ENCODE results near the gene FAM98B.

Gene FAM98B

DNA sequence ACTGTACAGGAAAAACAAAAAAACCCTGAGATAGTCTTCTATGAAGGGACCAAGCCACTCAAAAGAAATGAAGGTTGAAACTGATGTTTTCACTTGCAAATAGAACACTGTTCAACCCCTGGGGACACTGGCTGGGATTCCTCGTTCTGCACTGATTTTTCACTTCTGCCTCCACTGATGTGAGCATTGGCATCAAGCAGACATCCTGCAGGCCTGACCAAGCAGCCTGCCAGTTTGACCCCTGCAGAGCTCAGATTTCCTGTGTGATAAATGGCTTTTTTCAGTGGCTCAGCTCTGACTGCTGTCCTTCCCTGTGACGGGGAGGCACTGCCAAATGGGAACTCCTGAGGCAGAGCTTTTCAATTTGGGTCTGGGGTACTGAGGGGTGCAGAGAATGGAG, 60.7 kb downstream of the FAM98B start:
- TF ChIP-seq, protein P1, sequence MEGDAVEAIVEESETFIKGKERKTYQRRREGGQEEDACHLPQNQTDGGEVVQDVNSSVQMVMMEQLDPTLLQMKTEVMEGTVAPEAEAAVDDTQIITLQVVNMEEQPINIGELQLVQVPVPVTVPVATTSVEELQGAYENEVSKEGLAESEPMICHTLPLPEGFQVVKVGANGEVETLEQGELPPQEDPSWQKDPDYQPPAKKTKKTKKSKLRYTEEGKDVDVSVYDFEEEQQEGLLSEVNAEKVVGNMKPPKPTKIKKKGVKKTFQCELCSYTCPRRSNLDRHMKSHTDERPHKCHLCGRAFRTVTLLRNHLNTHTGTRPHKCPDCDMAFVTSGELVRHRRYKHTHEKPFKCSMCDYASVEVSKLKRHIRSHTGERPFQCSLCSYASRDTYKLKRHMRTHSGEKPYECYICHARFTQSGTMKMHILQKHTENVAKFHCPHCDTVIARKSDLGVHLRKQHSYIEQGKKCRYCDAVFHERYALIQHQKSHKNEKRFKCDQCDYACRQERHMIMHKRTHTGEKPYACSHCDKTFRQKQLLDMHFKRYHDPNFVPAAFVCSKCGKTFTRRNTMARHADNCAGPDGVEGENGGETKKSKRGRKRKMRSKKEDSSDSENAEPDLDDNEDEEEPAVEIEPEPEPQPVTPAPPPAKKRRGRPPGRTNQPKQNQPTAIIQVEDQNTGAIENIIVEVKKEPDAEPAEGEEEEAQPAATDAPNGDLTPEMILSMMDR (IDR thresholded peaks at IDR 0.05; ENCODE audit: low read depth, low read length, missing control alignments): no peak
- no peak for DNase-seq
- Histone ChIP-seq H3K27ac (no peak overlapping the region), H3K36me3 (replicated peaks) (no peaks in the 10 kb centered on the region), H3K4me3 (ENCODE audit: low read depth, low read length) (no peak overlapping the region), H3K27me3 (replicated peaks) (no peaks in the 10 kb centered on the region)
- in situ Hi-C loops (cut with HindIII; ENCODE audit: low pct_ligation_motif_present, low sequenced_read_pairs): no loop called here

DNA sequence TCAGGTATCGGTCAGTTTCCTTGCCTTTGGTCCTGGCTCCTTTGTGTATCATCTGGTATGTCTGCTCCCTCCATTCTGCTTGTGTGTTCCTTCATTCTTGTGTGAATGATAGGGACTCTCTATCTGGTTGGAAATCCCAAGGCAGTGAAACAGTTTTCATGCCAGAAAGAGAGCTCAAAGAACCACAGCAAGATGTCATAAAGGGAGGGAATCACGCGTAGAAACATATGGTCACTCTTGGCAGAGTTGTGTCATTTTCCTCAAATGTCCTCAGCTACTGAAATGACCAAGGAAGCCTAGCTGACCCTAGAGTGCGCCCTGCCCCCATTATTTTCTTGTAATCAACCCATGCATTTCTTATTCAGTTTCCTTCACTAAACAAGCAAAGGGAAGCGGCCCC, 62.7 kb downstream of the FAM98B start:
- no peaks in the 10 kb centered on the region for H3K36me3 ChIP-seq (replicated peaks)
- in situ Hi-C loops (cut with HindIII; ENCODE audit: low pct_ligation_motif_present, low sequenced_read_pairs): no loop called here

GRCh38 chr15:38517312-38517975, 63.5 kb downstream of the FAM98B start:
- Histone ChIP-seq H3K36me3 (replicated peaks) (no peaks in the 10 kb centered on the region), H3K27ac (no peak overlapping the region), H3K4me3 (ENCODE audit: low read depth, low read length) (no peak overlapping the region), H3K27me3 (replicated peaks) (no peaks in the 10 kb centered on the region)
- peak; percentile 29 for DNase-seq
- in situ Hi-C loops (cut with HindIII; ENCODE audit: low pct_ligation_motif_present, low sequenced_read_pairs): no loop called here
- TF ChIP-seq, protein P1 (IDR thresholded peaks at IDR 0.05; ENCODE audit: low read depth, low read length, missing control alignments): no peak

More for the DNA sequence above, 62.7 kb downstream of the FAM98B start:
- DNase-seq: no peak
- Histone ChIP-seq H3K27me3 (replicated peaks) (no peaks in the 10 kb centered on the region), H3K4me3 (ENCODE audit: low read depth, low read length) (no peak overlapping the region), H3K27ac (no peak overlapping the region)
- TF ChIP-seq, protein P1 (IDR thresholded peaks at IDR 0.05; ENCODE audit: low read depth, low read length, missing control alignments): no peak

DNA sequence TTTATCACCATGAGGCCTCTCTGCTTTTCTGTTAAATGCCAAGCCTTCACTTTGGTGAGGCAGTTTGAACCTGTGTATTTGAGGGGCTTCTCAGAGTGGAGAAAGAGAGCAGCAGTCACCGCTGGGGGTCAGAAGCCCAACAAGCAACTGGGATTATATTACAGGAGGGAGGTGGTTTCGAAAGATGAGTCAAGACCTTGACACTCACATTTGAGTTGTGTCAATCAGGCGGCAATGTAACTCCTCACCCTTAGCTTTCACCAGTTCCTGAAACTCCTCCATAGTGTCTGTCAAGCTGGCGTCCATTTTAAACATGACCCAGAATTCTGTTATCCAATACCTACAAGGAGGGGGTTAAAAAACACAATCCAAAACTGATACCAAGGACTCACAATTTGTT, 64.2 kb downstream of the FAM98B start:
- TF ChIP-seq, protein P1 (IDR thresholded peaks at IDR 0.05; ENCODE audit: low read depth, low read length, missing control alignments): no peak
- DNase-seq: no peak
- in situ Hi-C loops (cut with HindIII; ENCODE audit: low pct_ligation_motif_present, low sequenced_read_pairs): no loop called here
- no peaks in the 10 kb centered on the region for H3K36me3 ChIP-seq (replicated peaks)
- H3K4me3 ChIP-seq (ENCODE audit: low read depth, low read length): no peak overlapping the region
- H3K27me3 ChIP-seq (replicated peaks): no peaks in the 10 kb centered on the region
- H3K27ac ChIP-seq: no peak overlapping the region

DNA sequence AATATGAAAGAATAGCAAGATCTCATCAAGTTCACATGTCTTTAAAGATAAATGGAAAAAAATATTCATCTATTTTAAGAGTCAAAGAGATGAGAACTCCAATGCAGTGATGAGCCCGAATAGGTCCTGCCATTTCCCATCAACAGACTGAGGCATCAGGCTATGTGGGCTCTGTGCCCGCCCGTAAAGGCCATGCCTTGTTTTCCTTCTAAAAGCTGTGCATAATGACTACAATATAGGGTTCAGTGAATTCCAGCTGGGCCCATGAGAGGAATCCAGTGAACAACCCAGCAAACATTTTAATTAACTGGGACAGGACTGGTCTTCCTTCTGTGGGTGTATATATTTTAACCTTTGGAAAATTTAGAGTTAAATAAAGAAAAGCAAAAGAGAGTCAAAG, 66.1 kb downstream of the FAM98B start:
- no peak overlapping the region for H3K4me3 ChIP-seq (ENCODE audit: low read depth, low read length)
- no peak overlapping the region for H3K27ac ChIP-seq
- DNase-seq: peak; percentile 12
- TF ChIP-seq, protein P1 (IDR thresholded peaks at IDR 0.05; ENCODE audit: low read depth, low read length, missing control alignments): no peak
- in situ Hi-C loops (cut with HindIII; ENCODE audit: low pct_ligation_motif_present, low sequenced_read_pairs): no loop called here
- no peaks in the 10 kb centered on the region for H3K27me3 ChIP-seq (replicated peaks)
- no peaks in the 10 kb centered on the region for H3K36me3 ChIP-seq (replicated peaks)

DNA sequence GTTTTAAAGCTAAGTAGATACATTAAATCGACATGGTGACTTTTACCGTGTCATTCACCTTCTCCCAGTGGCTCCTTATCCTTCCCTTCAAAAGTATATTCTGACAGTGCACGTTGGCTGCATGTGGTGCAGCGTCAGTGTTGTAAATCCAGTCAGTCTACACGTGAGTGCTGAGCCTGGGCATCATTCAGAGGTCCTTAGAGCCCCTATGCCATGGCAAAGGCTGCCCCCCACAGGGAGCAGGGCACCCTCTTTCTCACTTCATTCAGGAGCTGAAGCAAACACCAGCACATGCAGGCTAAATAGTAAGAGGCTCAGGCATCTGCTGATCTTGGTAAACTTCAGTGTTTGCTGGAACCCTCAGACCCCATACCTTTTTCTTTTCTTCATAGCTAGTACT, 67.4 kb downstream of the FAM98B start:
- H3K27ac ChIP-seq: no peak overlapping the region
- no peaks in the 10 kb centered on the region for H3K36me3 ChIP-seq (replicated peaks)

More for the DNA sequence above, 67.4 kb downstream of the FAM98B start:
- no peak overlapping the region for H3K4me3 ChIP-seq (ENCODE audit: low read depth, low read length)
- no peaks in the 10 kb centered on the region for H3K27me3 ChIP-seq (replicated peaks)
- TF ChIP-seq, protein P1 (IDR thresholded peaks at IDR 0.05; ENCODE audit: low read depth, low read length, missing control alignments): no peak
- in situ Hi-C loops (cut with HindIII; ENCODE audit: low pct_ligation_motif_present, low sequenced_read_pairs): no loop called here
- DNase-seq: no peak
